MM.1S (cell line): ENCODE results near the gene ADRB2.

Source experiments
- DNase-seq: peaks from one replicate; pipeline ENCODE4 v3.0.0-alpha.2; 2015
- H2AFZ ChIP-seq: fragments of 300-600 bp; sonication (generic); 2 replicates; pipeline ENCODE4 v1.6.0; 2016; ENCODE audit warnings: antibody characterized with exemption, low read length
- H3F3A ChIP-seq: fragments of 300-600 bp; sonication (generic); 2 replicates; pipeline ENCODE4 v1.6.1; 2016; ENCODE audit warnings: mild to moderate bottlenecking, antibody characterized with exemption, low read length, moderate library complexity, mixed read lengths; ENCODE audit not compliant: insufficient read depth
- H3K27ac ChIP-seq: fragments of 300-600 bp; sonication (generic); 2 replicates; pipeline ENCODE4 v1.5.1; 2016; ENCODE audit warnings: mild to moderate bottlenecking, low read length
- H3K27me3 ChIP-seq: fragments of 300-600 bp; sonication (generic); replicated peaks from 2 replicates; pipeline ENCODE4 v1.6.0; 2016; ENCODE audit warnings: low read length; ENCODE audit not compliant: insufficient read depth
- H3K36me3 ChIP-seq: fragments of 300-600 bp; sonication (generic); replicated peaks from 2 replicates; pipeline ENCODE4 v1.6.1; 2016; ENCODE audit warnings: mild to moderate bottlenecking, low read length, mixed read lengths; ENCODE audit not compliant: insufficient read depth
- H3K4me1 ChIP-seq: fragments of 300-600 bp; sonication (generic); 2 replicates; pipeline ENCODE4 v1.6.1; 2016; ENCODE audit warnings: low read length, mixed read lengths
- H3K4me2 ChIP-seq: fragments of 300-600 bp; sonication (generic); 2 replicates; pipeline ENCODE4 v1.6.0; 2016; ENCODE audit warnings: low read depth, low read length
- H3K4me3 ChIP-seq: fragments of 300-600 bp; sonication (generic); 2 replicates; pipeline ENCODE4 v1.5.1; 2016; ENCODE audit warnings: low read length, mixed read lengths
- H3K79me2 ChIP-seq: fragments of 300-600 bp; sonication (generic); 2 replicates; pipeline ENCODE4 v1.6.1; 2016; ENCODE audit warnings: mixed run types, low read length, mixed read lengths
- H3K9ac ChIP-seq: fragments of 300-600 bp; sonication (generic); 2 replicates; pipeline ENCODE4 v1.6.1; 2016; ENCODE audit warnings: low read length, mixed read lengths
- H3K9me2 ChIP-seq: fragments of 300-600 bp; sonication (generic); replicated peaks from 2 replicates; pipeline ENCODE4 v1.6.1; 2016; ENCODE audit warnings: mild to moderate bottlenecking, low read length, mixed read lengths; ENCODE audit not compliant: insufficient read depth
- H3K9me3 ChIP-seq: fragments of 300-600 bp; sonication (generic); replicated peaks from 2 replicates; pipeline ENCODE4 v1.6.1; 2016; ENCODE audit warnings: mild to moderate bottlenecking, low read length, mixed read lengths; ENCODE audit not compliant: insufficient read depth
- H4K20me1 ChIP-seq: fragments of 300-600 bp; sonication (generic); 2 replicates; pipeline ENCODE4 v1.6.1; 2016; ENCODE audit warnings: mild to moderate bottlenecking, low read length, moderate library complexity, mixed read lengths; ENCODE audit not compliant: insufficient read depth
- CTCF ChIP-seq: fragments of 300-600 bp; sonication (generic); IDR thresholded peaks from 2 replicates; pipeline ENCODE4 v1.5.1; 2016; ENCODE audit warnings: antibody characterized with exemption, low read length, mixed read lengths
- EZH2 ChIP-seq: fragments of 300-600 bp; sonication (generic); optimal IDR thresholded peaks from 2 replicates; pipeline ENCODE3; 2017; ENCODE audit warnings: low read depth, mild to moderate bottlenecking, antibody characterized with exemption, low read length, mixed read lengths
- EZH2phosphoT487 ChIP-seq: fragments of 300-600 bp; sonication (generic); IDR thresholded peaks from 2 replicates; pipeline ENCODE4 v1.6.1; 2018; ENCODE audit warnings: antibody characterized with exemption, low read length

The ADRB2 gene

GRCh38 chr5:148810823-148811222, 15.6 kb upstream of the ADRB2 start:
- Histone ChIP-seq H4K20me1 (no peaks in the 10 kb centered on the region), H3K27me3 (no peaks in the 10 kb centered on the region), H2AFZ (no peak overlapping the region), H3K79me2 (no peaks in the 10 kb centered on the region), H3K4me1 (peaks cover 20% of the 10 kb centered on the region), H3K27ac (no peak overlapping the region), H3K36me3 (no peaks in the 10 kb centered on the region), H3K9me2 (no peaks in the 10 kb centered on the region), H3K9me3 (no peaks in the 10 kb centered on the region), H3K9ac (no peak overlapping the region), H3F3A (peaks cover 11% of the 10 kb centered on the region; the same call in 1 of the 2 replicates), H3K4me2 (no peak overlapping the region), H3K4me3 (no peak overlapping the region)
- TF ChIP-seq EZH2 (no peak), CTCF (no peak), EZH2phosphoT487 (no peak)
- DNase-seq, result no peak

- Histone ChIP-seq H4K20me1 (no peaks in the 10 kb centered on the region), H3K79me2 (no peaks in the 10 kb centered on the region), H3F3A (peaks cover 11% of the 10 kb centered on the region; the same call in 1 of the 2 replicates), H3K36me3 (no peaks in the 10 kb centered on the region), H3K27ac (no peak overlapping the region), H3K9me2 (no peaks in the 10 kb centered on the region), H3K27me3 (no peaks in the 10 kb centered on the region), H3K9ac (no peak overlapping the region), H3K4me1 (peaks cover 11% of the 10 kb centered on the region; the same call in 1 of the 2 replicates), H3K9me3 (no peaks in the 10 kb centered on the region), H3K4me3 (no peak overlapping the region), H2AFZ (no peak overlapping the region), H3K4me2 (no peak overlapping the region)
- TF ChIP-seq CTCF, result no peak
- DNase-seq, result no peak
Measured at GRCh38 chr5:148811756-148812155, 14.7 kb upstream of the ADRB2 start.

GRCh38 chr5:148815086-148815485, 11.3 kb upstream of the ADRB2 start:
- H3K4me2 ChIP-seq, result no peak overlapping the region
- DNase-seq, result no peak

More at GRCh38 chr5:148815086-148815485, 11.3 kb upstream of the ADRB2 start:
- Histone ChIP-seq H3K79me2 (no peaks in the 10 kb centered on the region), H3K27me3 (no peaks in the 10 kb centered on the region), H3K9me3 (no peaks in the 10 kb centered on the region), H3K36me3 (no peaks in the 10 kb centered on the region), H3F3A (no peaks in the 10 kb centered on the region), H3K4me1 (peaks cover 5% of the 10 kb centered on the region; the same call in 1 of the 2 replicates), H3K4me3 (no peak overlapping the region), H3K27ac (no peak overlapping the region), H2AFZ (no peak overlapping the region), H3K9ac (no peak overlapping the region), H3K9me2 (no peaks in the 10 kb centered on the region), H4K20me1 (no peaks in the 10 kb centered on the region)
- TF ChIP-seq CTCF (no peak), EZH2 (no peak), EZH2phosphoT487 (no peak)
